ENCODE measurements around the gene CD28.

- TF ChIP-seq CTCF (conservative IDR thresholded peaks at IDR 0.05 in 1 of 2, IDR thresholded peaks at IDR 0.05 in 1 of 2; ENCODE audit: low read depth in 1 of 2, low read length in 2 of 2) (no peak), EZH2 (IDR thresholded peaks at IDR 0.05; ENCODE audit: low read length, missing control alignments) (no peak)
These were observed 38.8 kb downstream of the CD28 start for GRCh38 chr2:203745267-203745666.
